ENCODE results near the gene ZNF750. TPM values are rescaled to one million over a fixed set of nuclear protein-coding genes. Genes with fewer than 3 reads are reported as not detected.
"Not testable (repeated sequence)": the region's sequence is repeated elsewhere in the genome, so short reads cannot be mapped to it uniquely, and the experiment has no call there.

Gene ZNF750
- total RNA-seq, 4 donors from 2014 or later, result not detected

DNA sequence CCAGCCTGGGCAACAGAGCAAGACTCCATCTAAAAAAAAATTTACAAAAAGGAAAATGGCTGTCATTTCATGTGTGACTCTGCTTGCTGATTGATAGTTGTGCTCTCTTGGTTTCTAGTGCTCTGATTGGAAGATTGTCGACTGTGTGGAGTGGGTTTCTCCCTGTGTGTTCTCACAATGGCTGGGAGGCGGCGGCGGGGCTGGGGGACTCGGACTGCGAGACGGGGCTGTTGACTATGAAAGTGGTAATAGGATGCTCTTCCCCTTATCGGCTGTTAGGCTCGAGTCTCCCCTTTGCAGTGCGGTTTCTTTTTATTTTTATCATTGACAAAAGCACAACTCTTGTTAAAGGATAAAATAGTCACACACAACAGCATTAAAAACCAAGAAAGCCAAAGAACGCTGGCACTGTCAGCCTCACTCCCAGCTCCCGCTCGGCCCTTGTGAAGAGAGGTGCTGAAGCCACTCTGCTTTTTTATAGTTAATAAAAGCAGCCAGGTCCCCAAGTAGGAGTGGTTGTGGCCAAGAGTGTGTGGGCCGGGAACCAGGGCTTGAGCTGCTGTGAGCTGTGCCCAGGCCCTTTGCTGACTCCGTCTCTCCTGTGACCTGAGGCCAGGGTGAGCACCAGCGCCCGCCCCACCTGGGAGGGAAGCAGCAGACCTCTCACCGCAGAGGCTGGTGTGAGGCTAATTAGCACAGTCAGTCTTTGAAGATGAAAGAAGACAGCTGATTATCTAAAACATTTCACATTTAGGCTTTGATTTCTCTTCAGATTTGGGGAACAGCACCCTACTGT lies 51.4 kb downstream of the ZNF750 start:
- Histone ChIP-seq H3K27ac (no peak overlapping the region), H3K36me3 (no peaks in the 10 kb centered on the region), H3K4me1 (peaks cover 0 to under 1% (median 0%) of the 10 kb centered on the region in 4 donors), H3K27me3 (no peaks in the 10 kb centered on the region), H3K9me3 (no peaks in the 10 kb centered on the region), H3K4me3 (no peak overlapping the region)
- WGBS, 2 donors (ENCODE audit: low coverage in 1 of 2), result 94 to 100% methylated on average over 6 to 18 of the region's 18 CpGs
- in situ Hi-C loops (cut with MboI; ENCODE audit: low pct_ligation_motif_present in 1 of 4, low pct_unique_long_range_greater_than_20kb in 1 of 4, low sequenced_read_pairs in 3 of 4), result no loop called here
- TF ChIP-seq EP300 (IDR thresholded peaks at IDR 0.05; ENCODE audit: low read depth) (no peak), POLR2A (IDR thresholded peaks at IDR 0.05) (no peak)
- DNase-seq, result no peak
- intact Hi-C loops (cut with DNase I; ENCODE audit: low total_unique reads), result no loop called here

DNA sequence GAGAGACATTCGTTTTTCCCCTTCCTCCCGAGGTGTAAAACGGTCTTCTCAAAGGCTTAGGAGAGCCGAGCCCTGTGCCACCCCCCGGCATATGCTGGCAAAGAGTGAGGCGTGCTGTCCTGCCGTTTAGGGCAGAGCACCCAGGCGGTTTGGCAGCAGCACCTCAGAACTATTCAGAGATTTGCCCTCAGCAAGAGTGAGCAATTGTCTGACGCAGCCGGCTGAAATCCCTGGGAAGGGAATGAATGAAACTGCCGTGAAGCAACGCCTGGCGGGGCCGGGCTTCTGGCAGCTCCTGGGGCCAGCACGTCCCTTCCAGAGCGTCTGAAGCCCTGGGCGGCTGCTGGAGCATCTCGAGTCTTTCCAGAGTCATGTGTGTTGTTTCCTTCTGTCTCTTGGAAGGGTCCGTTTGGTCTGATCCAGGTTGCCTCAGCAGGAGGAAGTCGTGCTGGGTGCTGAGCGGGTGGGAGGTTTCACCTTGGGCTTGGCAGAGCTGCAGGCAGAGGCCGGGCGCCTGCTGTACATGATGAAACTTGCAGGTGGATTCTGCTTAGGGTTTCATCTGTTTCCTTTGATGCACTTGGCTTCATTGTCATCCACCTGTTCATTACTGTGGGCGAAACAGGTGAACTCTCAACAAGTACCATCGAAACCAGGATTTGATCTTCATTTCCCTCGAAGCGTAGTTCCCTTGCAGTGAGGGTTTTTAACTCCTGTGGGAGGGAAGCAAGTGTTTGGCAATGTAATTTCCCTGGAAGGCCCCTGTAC lies 52.6 kb downstream of the ZNF750 start:
- WGBS, 2 donors (ENCODE audit: low coverage in 1 of 2), result 80% methylated on average over 27 of the region's 27 CpGs; no CpG with 5 or more reads in 1 of the 2 donors
- intact Hi-C loops (cut with DNase I; ENCODE audit: low total_unique reads), result no loop called here
- in situ Hi-C loops (cut with MboI; ENCODE audit: low pct_ligation_motif_present in 1 of 4, low pct_unique_long_range_greater_than_20kb in 1 of 4, low sequenced_read_pairs in 3 of 4), result no loop called here
- Histone ChIP-seq H3K9me3 (no peaks in the 10 kb centered on the region), H3K4me1 (peaks cover 0 to under 1% (median 0%) of the 10 kb centered on the region in 4 donors), H3K36me3 (no peaks in the 10 kb centered on the region), H3K4me3 (no peak overlapping the region), H3K27ac (no peak overlapping the region), H3K27me3 (no peaks in the 10 kb centered on the region)
- TF ChIP-seq EP300 (IDR thresholded peaks at IDR 0.05; ENCODE audit: low read depth) (no peak), POLR2AphosphoS5 (IDR thresholded peaks at IDR 0.05) (peak in 1 of 3 donors; percentile 7)
- DNase-seq, result peak; percentile 34

DNA sequence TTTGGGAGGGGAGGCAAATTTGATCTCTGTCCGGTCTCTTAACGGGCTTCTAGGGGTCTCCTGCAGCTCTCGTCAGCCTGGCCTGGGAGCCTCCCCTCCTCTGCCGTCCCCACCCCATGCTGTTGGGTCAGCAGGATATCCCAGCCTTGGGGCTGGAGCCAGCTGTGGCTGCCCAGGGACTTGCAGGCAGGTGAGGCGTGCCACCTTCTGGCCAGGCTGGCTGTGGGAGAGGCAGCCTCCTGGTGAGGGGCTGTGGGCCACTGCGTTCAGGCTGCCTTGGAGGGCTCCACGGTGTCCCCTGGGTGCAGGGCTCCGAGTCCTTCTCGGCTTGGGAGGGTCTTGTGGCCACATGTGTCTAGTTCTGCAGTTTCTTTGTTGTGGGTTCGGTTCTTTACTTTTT lies 53.4 kb downstream of the ZNF750 start:
- no peak for DNase-seq
- 96 to 100% methylated on average over 2 to 10 of the region's 10 CpGs for WGBS, 2 donors (ENCODE audit: low coverage in 1 of 2)
- intact Hi-C loops (cut with DNase I; ENCODE audit: low total_unique reads), result no loop called here
- Histone ChIP-seq H3K27ac (no peak overlapping the region), H3K9me3 (no peaks in the 10 kb centered on the region), H3K27me3 (no peaks in the 10 kb centered on the region), H3K4me1 (peaks cover 0 to 7% (median 2%) of the 10 kb centered on the region in 4 donors), H3K36me3 (no peaks in the 10 kb centered on the region), H3K4me3 (no peak overlapping the region)
- TF ChIP-seq, protein P1, sequence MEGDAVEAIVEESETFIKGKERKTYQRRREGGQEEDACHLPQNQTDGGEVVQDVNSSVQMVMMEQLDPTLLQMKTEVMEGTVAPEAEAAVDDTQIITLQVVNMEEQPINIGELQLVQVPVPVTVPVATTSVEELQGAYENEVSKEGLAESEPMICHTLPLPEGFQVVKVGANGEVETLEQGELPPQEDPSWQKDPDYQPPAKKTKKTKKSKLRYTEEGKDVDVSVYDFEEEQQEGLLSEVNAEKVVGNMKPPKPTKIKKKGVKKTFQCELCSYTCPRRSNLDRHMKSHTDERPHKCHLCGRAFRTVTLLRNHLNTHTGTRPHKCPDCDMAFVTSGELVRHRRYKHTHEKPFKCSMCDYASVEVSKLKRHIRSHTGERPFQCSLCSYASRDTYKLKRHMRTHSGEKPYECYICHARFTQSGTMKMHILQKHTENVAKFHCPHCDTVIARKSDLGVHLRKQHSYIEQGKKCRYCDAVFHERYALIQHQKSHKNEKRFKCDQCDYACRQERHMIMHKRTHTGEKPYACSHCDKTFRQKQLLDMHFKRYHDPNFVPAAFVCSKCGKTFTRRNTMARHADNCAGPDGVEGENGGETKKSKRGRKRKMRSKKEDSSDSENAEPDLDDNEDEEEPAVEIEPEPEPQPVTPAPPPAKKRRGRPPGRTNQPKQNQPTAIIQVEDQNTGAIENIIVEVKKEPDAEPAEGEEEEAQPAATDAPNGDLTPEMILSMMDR (IDR thresholded peaks at IDR 0.05), result no peak
- TF ChIP-seq EP300 (IDR thresholded peaks at IDR 0.05; ENCODE audit: low read depth), result no peak
- TF ChIP-seq POLR2A (IDR thresholded peaks at IDR 0.05), result no peak
- no peak for TF ChIP-seq POLR2AphosphoS5 (IDR thresholded peaks at IDR 0.05)
- in situ Hi-C loops (cut with MboI; ENCODE audit: low pct_ligation_motif_present in 1 of 4, low pct_unique_long_range_greater_than_20kb in 1 of 4, low sequenced_read_pairs in 3 of 4), result no loop called here

DNA sequence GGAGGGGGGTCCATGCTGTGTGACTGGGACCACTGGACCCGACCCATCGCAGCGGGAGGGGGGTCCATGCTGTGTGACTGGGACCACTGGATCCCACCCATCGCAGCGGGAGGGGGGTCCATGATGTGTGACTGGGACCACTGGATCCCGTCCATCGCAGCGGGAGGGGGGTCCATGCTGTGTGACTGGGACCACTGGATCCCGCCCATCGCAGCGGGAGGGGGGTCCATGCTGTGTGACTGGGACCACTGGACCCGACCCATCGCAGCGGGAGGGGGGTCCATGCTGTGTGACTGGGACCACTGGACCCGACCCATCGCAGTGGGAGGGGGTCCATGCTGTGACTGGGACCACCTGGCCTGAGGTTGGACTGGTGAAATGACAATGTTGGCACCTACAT lies 54.2 kb downstream of the ZNF750 start:
- H3K27ac ChIP-seq; H3K4me3 ChIP-seq; intact Hi-C loops (cut with DNase I; ENCODE audit: low total_unique reads); in situ Hi-C loops (cut with MboI; ENCODE audit: low pct_ligation_motif_present in 1 of 4, low pct_unique_long_range_greater_than_20kb in 1 of 4, low sequenced_read_pairs in 3 of 4); H3K4me1 ChIP-seq; DNase-seq; H3K9me3 ChIP-seq; H3K27me3 ChIP-seq; H3K36me3 ChIP-seq: not testable (repeated sequence)
- 100% methylated on average over 7 of the region's 16 CpGs; no CpG with 5 or more reads in 1 of the 2 donors for WGBS, 2 donors (ENCODE audit: low coverage in 1 of 2)

DNA sequence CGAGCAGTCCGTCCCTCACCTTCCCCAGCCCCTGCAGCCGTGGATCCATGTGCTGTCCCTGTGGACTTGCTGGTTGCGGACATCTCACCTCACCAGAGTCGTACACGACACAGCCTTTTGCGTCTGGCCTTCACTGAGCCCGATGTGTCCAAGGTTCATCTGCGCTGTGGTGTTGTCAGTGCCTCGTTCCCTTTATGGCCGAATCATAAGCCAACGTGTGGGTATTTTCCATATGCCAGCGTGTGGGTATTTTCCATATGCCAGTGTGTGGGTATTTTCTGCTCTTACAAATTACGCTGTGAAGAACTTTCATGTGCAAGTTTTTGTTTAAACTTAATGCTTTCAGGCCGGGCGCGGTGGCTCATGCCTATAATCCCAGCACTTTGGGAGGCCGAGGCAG lies 56.3 kb downstream of the ZNF750 start:
- Histone ChIP-seq H3K36me3 (no peaks in the 10 kb centered on the region), H3K27me3 (no peaks in the 10 kb centered on the region), H3K9me3 (no peaks in the 10 kb centered on the region), H3K4me3 (no peak overlapping the region), H3K4me1 (peaks cover 0 to 7% (median 2%) of the 10 kb centered on the region in 4 donors), H3K27ac (no peak overlapping the region)
- WGBS, 2 donors (ENCODE audit: low coverage in 1 of 2), result 91 to 92% methylated on average over 13 to 18 of the region's 18 CpGs
- TF ChIP-seq, protein P1 (IDR thresholded peaks at IDR 0.05), result no peak
- TF ChIP-seq POLR2A (IDR thresholded peaks at IDR 0.05), result no peak
- no peak for TF ChIP-seq POLR2AphosphoS5 (IDR thresholded peaks at IDR 0.05)
- no peak for TF ChIP-seq EP300 (IDR thresholded peaks at IDR 0.05; ENCODE audit: low read depth)
- intact Hi-C loops (cut with DNase I; ENCODE audit: low total_unique reads) (no loop called here), in situ Hi-C loops (cut with MboI; ENCODE audit: low pct_ligation_motif_present in 1 of 4, low pct_unique_long_range_greater_than_20kb in 1 of 4, low sequenced_read_pairs in 3 of 4) (no loop called here)
- no peak for DNase-seq

All from transverse colon (tissue), 4 donors.